Uterine smooth muscle cell (primary cell): ENCODE data around the gene SF3B4. TPM values are rescaled to one million over a fixed set of nuclear protein-coding genes. Genes with fewer than 3 reads are reported as not detected.

Experiments used
- total RNA-seq: library from RNA; depleted of rRNA; stranded (reverse); fragments of >200 nt; gene quantifications from 2 replicates; pipeline ENCODE4 v1.2.3, GENCODE V29; 2014

Gene SF3B4
- 5.9 and 11.5 TPM in 2 replicates for total RNA-seq

DNA sequence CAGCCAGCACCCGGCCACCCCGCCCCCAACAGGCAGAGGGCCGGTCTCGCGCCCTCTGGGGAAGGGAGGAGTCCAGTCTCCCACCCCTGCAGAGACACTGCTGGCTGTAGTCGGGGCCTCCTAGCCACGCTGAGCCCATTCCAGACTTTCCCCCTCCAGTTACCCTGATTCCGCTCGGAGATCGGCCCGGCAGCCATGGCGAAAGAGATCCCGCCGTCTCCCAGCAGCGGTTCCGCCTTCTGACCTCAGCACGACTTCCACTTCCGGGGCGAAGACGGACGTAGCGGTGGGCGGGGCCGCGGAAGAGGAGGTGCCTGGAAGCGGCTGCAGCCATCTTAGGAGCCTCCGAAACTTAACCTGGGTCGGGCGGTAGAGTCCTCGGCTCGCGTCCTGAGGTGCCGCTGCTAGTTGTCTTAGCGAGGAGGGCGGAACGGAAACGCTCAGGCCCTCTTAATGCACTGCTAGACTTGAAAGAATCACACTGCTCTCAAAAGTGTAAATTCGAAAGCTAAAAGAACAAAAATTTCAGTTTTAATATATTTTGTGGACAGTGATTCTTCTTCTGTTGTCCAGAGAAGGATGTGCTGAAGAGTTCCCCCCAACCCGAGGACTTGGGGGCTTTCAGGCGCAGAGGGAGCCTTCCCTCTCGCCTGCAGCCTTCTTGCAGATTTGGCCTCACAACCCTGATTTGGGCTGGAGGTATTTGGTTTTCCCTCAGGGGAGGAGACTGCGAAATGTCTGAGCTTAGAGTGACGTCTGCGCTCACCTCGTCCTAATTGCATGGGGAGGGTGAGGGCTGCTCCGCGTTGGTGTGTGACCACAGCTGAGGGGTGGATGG, at the start of gene SF3B4:
Gene SF3B4 (minus strand): TSS at position 241 of the 838 bp plus-strand sequence. CDS start 44 bp downstream, at position 197.

DNA sequence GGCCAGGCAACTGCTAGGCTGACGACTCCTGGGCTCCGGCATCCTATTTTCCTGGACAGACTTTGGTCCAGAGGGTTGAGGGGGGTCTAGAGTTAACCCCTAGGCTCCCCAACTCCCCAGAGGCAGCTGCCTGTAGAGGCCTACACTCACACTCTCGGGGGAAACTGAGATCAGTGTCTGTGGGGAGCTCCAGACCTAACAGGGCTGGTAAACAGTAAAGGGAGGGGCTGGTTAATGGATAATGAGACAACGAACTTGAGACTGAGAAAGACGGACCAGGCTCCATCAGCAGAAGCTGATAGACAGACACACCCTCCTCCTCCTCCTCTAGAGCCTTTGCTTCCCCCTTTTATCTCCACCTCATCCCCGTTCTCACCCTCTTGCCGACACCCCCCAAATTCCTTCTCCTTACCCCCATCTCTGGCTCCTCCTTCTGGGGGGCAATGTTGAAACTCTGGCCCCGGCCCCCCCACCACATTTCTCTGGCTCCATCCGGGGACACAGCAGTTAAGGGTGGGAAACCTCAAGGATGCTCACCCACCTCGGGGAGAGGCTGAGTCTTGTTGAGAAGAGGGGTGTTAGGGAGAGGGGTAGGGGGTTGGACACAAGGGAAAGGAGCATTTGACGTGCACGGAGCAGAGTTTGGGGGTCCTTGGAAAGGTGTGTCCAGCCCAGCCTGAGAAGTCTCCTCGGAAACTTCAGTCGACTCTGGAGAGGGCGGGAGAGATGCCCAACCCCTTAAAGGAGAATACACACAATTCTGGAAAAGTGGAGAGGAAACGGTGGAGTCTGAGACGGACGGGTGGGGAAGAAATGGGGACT, 8.8 kb upstream of the SF3B4 start, which contains the start of gene MTMR11:
Gene MTMR11 (minus strand): TSS at position 710 of the 822 bp plus-strand sequence. CDS start 232 bp downstream, at position 478.

GRCh38 chr1:149917571-149918144, 9.9 kb downstream of the SF3B4 start, which contains the start of gene SV2A:
Gene SV2A (minus strand): TSS chr1:149917844. CDS start chr1:149913840, 4,004 bp downstream.

GRCh38 chr1:149899460-149900284, 27.9 kb downstream of the SF3B4 start, which contains the start of gene BOLA1:
Gene BOLA1 (plus strand): TSS chr1:149899568. CDS start chr1:149900060, 492 bp downstream.

Other genes with a start within 250 kb of the SF3B4 start
- gene FCGR1A, start 145.1 kb downstream of the SF3B4 start, total RNA-seq = not detected in 2 replicates
- 12.4 and 13.1 TPM in 2 replicates for gene BOLA1, start 28.2 kb downstream of the SF3B4 start, total RNA-seq
- 23.2 and 39.7 TPM in 2 replicates for gene SV2A, start 10.0 kb downstream of the SF3B4 start, total RNA-seq
- 4.9 and 7.2 TPM in 2 replicates for gene MTMR11, start 9.1 kb upstream of the SF3B4 start, total RNA-seq
- 22.7 and 26.1 TPM in 2 replicates for gene OTUD7B, start 82.9 kb upstream of the SF3B4 start, total RNA-seq
- 40.5 and 44.0 TPM in 2 replicates for gene VPS45, start 140.0 kb upstream of the SF3B4 start, total RNA-seq
- gene PLEKHO1, start 222.1 kb upstream of the SF3B4 start, total RNA-seq = 66.5 and 69.4 TPM in 2 replicates